ENCODE measurements around the gene HAL.

DNA sequence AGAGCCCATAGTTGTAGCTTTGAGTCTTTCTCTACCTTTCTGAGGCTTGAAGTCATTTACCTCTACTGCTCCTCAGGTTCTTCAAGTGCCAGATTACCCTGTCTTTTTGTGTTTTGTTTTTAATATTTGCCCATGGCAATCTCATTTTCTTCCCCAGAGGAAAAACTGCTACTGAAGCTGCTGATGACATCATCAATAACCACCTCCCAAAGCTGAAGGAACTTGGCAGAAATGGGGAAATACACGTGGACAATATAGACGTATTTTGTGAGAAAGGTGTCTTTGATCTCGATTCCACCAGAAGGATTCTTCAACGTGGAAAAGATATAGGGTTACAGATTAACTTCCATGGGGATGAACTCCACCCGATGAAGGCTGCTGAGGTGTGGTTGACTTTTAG is 35.9 kb downstream of the HAL start:
- TF ChIP-seq, protein P1, sequence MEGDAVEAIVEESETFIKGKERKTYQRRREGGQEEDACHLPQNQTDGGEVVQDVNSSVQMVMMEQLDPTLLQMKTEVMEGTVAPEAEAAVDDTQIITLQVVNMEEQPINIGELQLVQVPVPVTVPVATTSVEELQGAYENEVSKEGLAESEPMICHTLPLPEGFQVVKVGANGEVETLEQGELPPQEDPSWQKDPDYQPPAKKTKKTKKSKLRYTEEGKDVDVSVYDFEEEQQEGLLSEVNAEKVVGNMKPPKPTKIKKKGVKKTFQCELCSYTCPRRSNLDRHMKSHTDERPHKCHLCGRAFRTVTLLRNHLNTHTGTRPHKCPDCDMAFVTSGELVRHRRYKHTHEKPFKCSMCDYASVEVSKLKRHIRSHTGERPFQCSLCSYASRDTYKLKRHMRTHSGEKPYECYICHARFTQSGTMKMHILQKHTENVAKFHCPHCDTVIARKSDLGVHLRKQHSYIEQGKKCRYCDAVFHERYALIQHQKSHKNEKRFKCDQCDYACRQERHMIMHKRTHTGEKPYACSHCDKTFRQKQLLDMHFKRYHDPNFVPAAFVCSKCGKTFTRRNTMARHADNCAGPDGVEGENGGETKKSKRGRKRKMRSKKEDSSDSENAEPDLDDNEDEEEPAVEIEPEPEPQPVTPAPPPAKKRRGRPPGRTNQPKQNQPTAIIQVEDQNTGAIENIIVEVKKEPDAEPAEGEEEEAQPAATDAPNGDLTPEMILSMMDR (IDR thresholded peaks at IDR 0.05; ENCODE audit: low read depth, low read length), result no peak
- no peak for TF ChIP-seq EZH2phosphoT487 (IDR thresholded peaks at IDR 0.05; ENCODE audit: low read depth)

Data from OCI-LY3 (cell line).